ENCODE measurements around the gene FOXL2.
A peak's percentile ranks its signal among the peaks of the same experiment; 100 is the strongest.

FOXL2 gene

GRCh38 chr3:138945709-138946662 is 951 bp downstream of the FOXL2 start:
- no peak for DNase-seq (ENCODE audit: low read depth in 2 of 3, low spot score in 2 of 3)

GRCh38 chr3:138944929-138945708 is 1.8 kb downstream of the FOXL2 start:
- no peak for DNase-seq (ENCODE audit: low read depth in 2 of 3, low spot score in 2 of 3)

DNA sequence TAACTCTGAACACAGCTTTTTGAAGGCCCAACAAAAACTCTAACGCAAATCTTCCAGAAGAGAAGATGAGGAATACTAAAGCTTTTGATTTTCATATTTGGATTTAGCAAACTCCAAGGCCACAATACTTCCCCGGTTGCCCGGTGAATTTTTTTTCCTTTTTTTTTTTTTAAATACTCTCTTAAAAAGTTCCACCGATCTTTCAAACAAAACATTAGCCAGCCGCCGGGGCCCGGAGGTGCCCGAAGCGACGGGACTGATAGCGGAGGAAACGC is 2.3 kb downstream of the FOXL2 start:
- no peak for DNase-seq (ENCODE audit: low read depth in 2 of 3, low spot score in 2 of 3)

- DNase-seq (ENCODE audit: low read depth in 2 of 3, low spot score in 2 of 3), result no peak
These were observed 2.9 kb downstream of the FOXL2 start for GRCh38 chr3:138943724-138944653.

DNA sequence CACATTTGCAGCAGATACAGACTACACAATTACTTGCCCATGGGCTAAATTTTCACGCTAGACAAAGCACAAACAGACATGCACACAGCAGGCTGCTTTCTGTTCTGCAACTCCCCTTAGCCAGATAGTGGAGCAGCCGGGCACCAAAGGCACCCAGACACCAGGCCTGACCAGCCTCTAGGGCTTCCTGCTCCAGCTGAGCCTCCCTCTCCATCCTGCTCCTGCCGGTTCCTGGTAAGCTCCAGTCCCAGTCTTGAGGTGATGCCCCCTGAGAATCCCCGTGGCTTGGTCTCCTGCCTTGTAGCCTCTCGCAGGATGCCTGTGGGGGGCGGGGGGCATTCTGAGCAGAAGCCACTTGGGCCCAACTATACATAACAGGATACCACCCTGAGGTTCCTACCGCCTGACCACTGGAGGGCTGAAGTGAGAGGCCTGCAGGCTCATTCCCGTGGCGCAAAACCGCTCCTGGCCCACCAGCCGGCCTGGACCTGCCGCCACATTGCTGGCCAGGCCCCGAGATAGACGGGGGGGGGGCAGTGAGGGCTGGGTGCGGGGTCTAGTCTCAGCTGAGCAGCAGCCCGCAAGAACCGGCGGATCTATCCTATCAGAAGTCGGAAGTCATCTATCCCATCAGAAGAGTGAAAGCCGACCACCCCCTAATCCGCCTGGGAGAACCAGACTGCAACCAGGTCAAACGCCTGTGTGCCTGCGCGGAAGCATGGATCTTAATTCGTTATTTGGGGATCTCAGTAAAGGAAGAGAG is 3.9 kb downstream of the FOXL2 start:
- no peak for DNase-seq (ENCODE audit: low read depth in 2 of 3, low spot score in 2 of 3)

- DNase-seq (ENCODE audit: low read depth in 2 of 3, low spot score in 2 of 3), result no peak
These were observed 4.7 kb downstream of the FOXL2 start for GRCh38 chr3:138942271-138942670.

GRCh38 chr3:138941259-138941885 is 5.6 kb downstream of the FOXL2 start:
- no peak for DNase-seq (ENCODE audit: low read depth in 2 of 3, low spot score in 2 of 3)

DNA sequence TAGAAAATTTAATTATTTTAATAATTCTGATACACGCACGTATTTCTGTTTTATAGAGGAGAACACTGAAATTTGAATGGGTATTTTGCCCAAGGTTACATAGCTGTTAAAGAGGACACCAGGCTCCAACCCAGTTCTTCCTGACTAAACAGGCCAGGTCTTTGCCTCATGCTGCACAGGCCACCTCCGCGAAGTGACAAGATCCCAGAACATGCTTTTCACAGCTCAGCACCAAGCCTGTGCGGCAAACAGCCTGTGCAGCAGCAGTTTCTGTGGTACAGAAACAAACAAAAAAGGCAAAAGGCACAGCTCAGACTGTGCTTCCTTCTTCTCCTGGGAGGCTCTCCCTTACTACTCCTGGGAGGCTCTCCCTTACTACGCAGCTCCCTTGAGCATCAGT is 6.5 kb downstream of the FOXL2 start:
- no peak for DNase-seq (ENCODE audit: low read depth in 2 of 3, low spot score in 2 of 3)

DNA sequence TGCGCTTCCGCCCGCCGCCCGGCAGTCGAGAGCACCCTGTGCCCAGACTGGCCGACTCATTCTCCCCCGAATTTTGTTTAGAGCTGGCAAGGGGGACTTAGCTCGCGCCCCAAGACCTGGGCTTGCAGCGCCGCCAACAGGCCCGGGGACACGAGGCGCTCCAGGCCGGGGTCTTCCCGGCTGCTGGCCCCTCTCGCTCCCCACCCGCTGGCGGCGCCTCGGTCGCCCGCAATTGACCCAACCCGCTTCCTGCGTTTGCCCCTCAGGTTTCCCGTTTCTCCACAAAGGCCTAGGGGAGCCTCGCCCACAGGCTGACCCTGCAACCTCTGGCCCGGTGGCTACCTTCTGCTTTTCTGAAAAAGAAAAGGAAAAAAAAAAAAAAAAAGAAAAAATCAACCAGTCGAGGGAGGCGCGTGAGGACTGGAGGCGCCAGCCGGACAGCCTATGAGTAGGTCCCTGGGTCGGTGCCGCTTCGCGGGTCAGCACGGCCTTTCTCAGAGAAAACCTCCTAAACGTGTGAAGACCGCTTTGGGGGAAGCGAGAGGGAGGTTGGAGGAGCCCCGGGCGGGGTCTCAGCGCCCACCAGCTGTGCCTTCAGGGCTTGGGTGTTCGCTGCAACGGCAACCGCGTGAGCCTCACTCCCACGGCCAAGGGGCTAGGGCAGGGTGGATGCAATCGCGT is 7.2 kb downstream of the FOXL2 start:
- DNase-seq (ENCODE audit: low read depth in 2 of 3, low spot score in 2 of 3), result no peak

DNA sequence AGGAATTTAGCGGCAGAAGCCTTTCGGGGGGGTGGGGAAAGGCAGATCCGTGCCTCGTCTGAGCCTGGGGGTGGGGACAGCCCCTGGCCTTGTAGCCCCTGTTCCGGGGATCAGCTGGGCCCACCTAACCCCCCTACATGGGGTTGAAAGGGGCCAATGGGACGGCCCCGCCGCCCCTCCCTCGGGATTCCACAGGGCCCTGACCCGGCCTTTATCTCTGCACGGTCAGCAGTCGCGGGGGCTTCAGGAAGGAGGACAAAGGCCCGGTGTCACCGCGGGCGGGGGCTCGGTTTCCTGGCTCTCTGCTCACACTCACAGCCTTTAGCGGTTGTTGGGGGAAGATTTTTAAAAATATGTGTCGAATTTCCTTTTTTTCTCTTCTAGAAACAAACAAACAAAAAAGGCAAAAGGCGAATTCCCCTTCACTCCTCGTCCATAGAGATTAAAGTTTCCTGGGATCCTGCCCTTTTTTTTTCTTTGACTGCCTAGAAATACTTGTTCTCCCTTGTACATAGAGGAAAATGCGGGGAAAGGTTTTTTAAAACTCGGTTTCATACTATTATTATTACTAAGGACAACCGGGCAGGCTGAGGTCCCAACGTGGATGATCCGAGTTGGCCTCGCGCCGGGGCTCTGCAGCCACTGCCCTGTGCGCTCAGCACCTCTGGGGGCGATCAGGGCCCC is 7.9 kb downstream of the FOXL2 start:
- DNase-seq (ENCODE audit: low read depth in 2 of 3, low spot score in 2 of 3), result no peak

DNA sequence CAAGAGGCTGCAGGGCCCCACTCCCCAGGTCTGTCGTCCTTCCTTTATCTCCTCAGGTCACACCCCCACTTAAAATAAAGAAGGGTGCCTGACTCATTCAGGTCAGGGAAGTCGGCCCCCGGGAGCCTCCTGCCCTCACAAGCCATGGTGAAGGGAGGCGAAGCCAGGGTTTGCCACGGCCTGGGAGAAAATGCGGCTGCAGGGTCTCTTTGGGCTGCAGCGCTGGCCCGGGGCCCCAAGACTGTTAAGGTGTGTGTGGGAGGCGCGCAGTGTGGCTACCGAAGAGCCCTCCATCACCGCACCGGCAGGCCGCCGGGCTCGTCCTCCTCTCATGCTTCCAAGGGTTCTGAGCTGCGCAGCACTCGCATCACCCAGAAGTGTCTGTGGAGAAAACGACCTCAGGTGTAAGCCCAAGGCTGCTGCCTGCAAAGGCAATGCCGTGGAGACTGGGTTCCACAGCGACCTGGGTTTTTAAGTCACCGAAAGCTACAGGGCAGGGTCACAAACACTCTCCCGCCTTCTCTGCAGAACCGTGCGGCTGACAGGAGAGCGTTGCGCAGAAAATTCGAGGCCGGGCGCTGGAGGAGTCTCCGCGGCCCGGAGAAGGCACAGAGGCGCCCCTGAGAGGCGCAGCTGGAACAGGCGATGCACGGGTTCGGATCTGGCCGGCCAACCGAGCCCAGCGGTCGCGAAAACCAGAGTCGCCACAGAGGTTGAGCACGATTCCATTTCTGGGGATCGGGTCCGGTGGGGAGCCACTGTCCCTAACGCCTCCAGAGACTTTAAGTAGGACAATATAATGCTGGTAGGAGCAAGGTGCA is 8.7 kb downstream of the FOXL2 start:
- DNase-seq (ENCODE audit: low read depth in 2 of 3, low spot score in 2 of 3), result no peak

DNA sequence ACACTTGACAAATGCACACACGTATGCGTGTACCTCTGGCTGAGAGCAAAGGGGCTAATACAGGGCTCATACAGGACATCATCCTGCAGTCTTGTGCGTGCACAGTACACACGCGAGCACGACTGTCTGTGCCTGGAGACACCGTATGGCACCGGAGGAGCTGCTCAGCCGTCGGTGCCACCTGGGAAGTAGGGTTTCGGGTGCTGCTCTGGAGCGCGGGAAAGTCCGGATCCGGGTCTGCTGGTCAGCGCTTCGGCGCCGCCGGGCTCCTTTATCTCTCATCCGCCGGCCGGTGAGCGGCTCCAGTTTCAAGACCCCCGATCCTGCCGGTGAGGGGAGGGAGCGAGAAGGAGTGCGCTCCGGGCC is 9.3 kb downstream of the FOXL2 start:
- no peak for DNase-seq (ENCODE audit: low read depth in 2 of 3, low spot score in 2 of 3)

DNA sequence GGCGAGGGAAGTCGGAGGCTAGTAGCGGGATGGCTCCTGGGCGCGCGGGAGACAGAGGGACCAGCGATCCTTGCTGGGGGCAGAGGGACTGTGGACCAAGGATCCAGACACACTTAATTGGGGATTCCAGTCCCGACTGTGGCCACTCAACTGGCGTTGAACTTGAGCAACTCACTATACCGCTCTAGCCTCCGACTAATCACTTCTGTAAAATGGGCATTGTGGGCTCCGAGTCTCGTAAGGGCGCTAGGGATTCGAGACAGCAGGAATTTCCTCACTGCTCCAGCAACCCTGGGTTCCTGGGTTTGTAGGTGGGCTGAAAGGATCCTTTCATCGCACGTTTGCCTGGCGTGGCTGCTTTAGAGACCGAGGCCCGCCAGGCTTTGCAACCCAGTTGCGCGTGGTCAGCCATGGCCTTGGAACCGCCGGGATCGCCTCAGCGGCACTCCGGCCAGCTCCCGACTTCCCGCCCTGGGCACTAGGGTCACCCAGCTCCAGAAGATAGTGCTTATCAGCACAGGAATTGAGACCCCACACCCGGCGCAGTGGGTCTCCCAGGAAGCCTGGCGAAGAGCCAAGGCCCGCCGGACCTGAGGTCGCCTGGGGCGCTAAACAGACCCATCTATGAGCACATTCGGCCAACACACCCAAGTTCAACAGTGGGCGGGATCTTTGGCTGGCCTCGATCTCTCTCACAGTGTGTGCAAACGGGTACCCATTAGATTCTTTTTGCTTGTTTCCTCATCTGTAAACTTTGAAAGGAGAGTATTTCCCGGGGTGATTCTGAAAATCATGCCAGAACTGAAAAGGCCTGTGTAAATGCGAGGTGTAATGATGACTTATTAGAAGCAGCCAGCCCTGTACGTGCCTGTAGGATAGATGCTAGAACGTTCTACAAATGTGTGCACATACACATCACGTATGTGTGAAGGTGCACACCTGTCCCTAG is 9.9 kb downstream of the FOXL2 start:
- DNase-seq (ENCODE audit: low read depth in 2 of 3, low spot score in 2 of 3), result no peak

GRCh38 chr3:138935863-138936740 is 10.8 kb downstream of the FOXL2 start:
- peak in 1 of 3 experiments; percentile 65 for DNase-seq (ENCODE audit: low read depth in 2 of 3, low spot score in 2 of 3)

GRCh38 chr3:138935505-138935862 is 11.5 kb downstream of the FOXL2 start:
- no peak for DNase-seq (ENCODE audit: low read depth in 2 of 3, low spot score in 2 of 3)

DNA sequence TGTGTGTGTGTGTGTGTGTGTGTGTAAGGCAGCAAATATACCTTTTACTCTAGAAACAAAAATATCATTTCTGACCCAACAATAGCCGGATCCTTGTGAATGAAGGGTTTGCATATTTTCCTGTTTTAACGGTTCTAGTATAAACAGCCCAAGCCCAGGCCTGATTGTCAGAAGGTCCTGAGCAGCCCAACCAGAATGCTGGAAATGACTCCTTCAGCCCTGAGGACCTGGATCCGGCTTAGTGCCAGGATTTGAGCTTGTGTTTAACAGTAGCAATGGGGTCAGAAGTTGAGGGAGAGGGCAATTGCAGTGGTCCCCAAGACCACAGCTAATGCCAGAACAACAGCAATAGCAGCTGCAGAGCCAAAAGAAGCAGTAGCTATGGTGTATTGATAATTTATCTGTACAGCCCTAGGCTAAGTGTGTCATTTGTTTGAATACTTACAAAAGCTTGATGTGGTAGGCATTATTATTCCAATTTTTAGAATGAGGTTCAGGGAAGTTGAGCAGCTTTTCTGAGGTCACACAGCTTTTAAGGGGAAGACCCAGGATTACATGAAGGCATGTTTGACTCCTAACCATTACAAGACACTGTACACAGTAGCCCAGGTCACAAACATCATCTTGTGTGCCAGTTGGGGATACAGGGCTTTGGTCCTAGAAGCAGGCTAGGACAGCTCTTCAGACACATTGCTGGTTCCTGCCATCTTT is 12.8 kb downstream of the FOXL2 start:
- no peak for DNase-seq (ENCODE audit: low read depth in 2 of 3, low spot score in 2 of 3)
